ENCODE results near the gene IL18RAP.

Gene IL18RAP

DNA sequence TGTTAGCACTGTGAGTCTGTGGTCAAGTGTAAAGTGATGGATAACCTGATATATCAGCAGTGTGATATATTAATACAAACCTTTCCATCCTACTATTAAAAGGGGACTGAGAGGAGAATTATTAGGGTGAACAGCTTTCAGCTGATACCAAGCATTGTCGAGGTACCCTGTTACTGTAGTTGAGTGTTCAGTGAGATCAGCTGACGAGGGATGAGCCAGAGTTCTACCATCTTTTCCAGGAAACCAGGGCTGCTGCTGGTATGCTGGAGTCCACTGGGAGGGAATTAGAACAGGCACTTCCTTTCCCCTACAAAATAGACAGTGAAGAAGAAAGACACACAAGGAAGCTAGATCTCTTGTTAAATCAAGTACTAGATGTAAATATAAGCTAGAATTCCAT lies 408 bp downstream of the IL18RAP start:
- no peak for DNase-seq (ENCODE audit: low read depth)

DNA sequence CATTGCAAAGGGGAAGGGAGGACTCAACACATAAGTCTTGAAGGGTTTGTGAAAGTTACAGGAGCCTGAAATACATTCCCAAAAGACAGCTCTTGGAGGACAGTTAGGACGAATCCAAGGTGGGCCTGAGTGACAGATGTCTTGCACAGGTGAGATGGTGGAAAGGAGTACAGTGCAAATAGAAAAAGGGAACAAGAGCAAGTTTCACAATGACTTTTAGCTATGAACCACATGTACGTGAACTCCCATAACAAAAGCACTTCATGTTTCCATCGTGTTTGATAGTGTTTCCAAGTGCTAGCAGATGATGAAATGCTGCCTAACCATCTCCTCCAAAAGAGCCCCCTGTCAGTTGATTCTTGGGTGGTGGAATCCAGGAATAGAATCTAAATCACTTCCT lies 1.8 kb downstream of the IL18RAP start:
- no peak for DNase-seq (ENCODE audit: low read depth)

DNA sequence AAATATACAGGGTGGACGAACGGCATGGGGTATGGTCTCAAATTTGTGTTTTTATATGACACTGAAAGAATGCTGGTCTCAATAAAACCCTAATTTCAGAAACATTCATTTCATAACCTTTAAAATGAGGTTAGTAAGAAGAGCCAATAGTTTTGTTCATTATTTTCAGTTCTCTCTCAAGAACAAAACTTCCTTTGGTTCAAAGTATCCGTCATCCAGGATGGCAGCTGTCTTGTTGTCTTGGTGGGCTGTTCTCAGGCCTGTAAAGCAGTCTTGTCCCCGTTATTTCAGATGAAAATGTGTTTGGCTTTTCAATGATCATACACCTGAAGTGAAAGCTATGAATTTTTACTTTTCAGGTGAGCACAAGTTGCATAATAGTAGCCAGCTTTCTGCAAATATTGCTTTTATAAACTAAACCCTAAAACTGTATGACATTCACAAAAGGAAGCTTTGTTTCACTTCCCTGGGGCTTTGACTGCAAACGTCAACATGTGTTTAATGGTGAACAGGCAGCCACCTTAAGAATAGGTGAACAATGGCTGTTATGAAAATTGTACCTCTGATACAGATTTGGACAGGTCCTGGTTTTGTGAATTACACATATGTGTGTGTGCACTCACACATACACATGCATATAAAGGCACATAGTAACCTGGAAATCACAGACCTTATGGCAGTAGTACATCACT lies 2.6 kb downstream of the IL18RAP start:
- no peak for DNase-seq (ENCODE audit: low read depth)

DNA sequence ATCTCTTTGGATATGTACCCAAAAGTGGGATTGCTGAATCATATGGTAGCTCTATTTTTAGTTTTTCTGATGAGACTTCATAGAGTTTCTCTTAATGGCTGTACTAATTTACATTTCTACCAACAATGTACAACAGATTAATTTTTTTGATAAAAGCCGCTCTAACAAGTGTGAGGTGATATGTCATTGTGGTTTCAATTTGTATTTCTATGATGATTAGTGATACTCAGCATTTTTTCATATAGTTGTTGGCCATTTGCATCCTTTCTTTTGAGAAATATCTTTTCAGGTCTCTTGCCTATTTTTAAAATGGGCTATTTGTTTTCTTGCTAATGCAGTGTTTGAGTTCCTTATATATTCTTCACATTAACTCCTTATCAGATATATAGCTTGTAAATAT lies 4.3 kb downstream of the IL18RAP start:
- no peak for DNase-seq (ENCODE audit: low read depth)

DNA sequence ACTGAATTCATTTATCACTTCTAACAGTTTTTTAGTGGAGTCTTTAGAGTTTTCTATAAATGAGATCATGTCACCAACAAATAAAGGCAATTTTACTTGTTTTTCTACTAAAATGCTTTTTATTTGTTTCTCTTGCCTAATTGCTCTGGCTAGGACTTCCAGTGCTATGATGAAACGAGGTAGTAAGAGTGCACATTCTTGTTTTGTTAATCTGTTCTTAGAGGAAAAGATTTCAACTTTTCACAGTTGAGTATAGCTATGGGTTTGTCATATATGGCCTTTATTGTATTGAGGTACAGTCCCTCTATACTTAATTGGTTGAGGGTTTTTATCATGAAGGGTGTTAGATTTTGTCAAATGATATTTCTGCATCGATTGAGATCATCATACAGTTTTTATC lies 5.6 kb downstream of the IL18RAP start:
- DNase-seq (ENCODE audit: low read depth): no peak

DNA sequence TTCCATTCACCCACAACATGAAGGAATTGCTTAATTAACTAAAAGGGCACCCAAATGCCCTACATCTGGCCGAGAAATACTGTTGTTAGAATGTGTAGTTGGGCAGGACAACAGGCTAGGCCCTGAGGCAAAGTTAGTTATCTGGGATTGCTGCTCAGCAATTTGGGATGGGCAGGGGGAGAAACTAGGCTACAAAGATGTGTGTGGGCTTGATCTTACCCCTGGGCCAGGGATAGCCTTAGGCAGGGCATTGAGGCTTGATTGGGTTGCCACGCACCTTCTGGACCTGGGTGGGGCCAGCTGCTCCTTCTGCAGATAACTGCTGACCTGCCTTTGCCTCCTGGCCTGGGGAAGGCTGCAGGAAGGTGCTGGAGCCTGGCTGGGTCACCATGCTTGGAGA lies 9.4 kb downstream of the IL18RAP start:
- no peak for DNase-seq (ENCODE audit: low read depth)

DNA sequence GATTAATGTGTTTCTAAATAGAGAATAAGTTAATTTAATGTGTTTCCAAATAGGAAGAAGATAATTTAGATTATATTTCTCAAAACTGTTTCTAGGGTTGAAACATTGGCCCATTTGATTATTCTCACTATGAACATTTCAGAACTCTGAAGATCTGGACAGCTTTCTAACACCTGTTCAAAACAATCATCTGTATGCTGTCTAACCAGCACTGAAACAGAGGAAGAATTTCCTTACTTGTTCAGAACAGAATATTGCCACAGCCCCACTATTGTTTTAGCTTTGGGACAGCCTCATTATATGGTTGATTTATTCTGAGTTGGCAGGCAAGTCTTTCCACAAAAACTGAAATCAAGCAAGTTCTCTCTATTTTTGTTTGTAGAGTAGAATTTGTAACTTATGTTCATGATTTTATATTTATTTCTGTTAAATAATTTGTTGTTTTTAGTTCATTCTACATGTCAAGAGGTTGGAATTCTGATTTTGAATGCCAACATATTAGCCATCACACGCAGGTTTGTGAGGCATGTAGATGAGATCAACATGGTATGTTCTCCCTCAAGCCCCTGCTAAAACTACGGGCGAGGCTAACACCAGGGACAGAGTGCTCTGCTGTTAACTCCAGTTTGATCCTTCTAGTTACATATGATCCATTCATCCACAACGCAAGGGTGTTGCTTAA lies 11.2 kb downstream of the IL18RAP start:
- DNase-seq (ENCODE audit: low read depth): no peak

DNA sequence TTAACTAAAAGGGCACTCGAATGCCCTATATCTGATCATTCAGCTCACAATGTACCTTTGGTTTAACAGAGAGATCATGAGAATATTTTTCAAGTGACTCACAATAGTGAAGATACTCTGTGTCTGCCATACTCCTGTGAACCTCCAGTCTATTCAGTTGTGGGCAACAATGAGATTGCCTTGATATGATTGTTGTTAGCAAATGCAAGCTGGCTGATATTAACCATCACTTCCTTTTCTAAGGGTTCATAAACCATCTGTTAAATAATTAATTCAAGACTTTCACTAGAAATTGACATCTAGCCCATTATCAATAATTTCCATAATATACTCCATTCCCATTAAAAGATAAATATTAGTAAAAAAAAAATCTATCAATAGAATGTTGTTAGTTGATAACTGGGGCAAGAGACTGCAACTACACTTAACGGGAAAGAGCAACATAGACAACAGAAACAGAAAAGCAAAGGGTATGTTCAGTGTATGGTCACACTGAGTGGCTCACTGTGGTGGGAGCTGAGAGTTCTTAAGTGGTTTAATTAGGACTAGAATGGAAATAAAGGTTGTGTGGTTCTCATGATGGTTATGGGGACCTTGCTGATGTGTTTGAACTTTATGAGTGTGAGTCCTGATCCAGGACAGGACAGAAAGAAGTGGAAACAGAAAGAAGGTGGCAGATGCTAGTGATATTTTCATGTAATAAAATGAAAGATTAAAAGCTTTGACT lies 11.9 kb downstream of the IL18RAP start:
- no peak for DNase-seq (ENCODE audit: low read depth)

DNA sequence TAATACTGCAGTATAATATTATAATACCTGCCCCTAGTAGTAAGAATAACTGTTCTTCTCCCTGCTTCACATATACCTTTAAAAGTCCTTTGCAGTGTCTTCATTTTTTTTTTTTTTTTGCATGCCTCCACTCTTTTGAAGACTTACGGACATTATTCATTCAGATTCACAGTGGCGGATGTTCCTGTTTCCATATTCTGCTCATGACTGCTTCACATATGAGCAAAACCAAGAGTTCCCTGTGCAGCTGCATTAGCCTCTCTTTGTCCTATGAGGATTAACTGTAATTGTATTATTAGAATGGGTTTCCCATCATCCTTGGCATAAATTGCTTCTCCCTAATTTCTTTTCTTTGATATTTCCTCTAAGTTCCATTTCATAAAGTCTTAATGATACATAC lies 12.8 kb downstream of the IL18RAP start:
- no peak for DNase-seq (ENCODE audit: low read depth)

DNA sequence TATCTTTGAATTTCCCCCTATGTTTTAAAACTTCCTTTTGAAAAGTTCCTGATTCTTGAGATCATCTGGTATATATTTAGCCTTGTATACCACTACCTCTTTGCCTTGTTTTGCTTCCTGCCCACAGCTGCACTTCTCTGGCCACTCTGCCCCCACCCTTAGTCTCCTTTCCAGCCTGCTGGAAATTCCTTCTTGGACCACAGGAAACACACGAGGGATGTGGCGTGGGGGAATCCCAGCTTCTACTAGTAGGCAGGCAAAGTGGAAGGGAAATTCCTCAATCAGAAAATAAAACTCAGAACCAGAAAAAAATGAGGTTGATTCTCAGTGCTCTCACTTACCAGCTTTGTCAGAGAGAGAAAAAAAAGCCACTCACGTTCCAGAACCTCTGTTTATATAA lies 13.4 kb downstream of the IL18RAP start:
- no peak for DNase-seq (ENCODE audit: low read depth)

DNA sequence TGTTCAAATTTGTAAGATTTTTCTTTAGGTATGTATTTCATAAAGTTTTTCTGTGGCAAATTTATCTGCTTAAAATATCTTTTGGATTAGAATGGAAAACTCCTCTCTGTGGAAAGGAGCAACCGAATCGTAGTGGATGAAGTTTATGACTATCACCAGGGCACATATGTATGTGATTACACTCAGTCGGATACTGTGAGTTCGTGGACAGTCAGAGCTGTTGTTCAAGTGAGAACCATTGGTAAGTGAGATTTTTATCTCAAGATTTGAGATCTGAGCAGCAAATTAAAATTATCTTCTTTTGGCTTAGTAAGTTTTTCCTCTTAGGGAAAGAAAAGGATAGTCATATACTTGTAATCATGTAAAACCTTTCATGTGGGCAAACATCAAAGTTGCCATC lies 14.2 kb downstream of the IL18RAP start:
- DNase-seq (ENCODE audit: low read depth): no peak

DNA sequence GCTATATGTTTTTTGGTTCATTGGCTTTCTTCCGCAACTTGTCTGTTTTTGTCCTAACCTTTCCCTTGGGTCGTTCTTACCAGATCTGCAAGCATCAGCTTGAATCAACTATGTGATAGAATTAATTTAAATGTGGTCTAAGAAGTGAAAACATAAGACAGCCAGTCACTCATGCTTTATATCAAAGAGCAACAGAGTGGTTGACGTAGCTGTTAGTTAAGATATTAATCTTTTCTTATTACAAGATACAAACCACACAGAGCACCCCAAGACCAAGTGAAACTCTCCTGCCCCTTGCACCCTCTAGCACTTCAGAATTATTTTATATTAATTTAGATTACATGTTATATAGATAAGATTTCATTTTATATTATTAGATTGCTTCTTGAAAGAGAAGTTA lies 15.2 kb downstream of the IL18RAP start:
- no peak for DNase-seq (ENCODE audit: low read depth)

DNA sequence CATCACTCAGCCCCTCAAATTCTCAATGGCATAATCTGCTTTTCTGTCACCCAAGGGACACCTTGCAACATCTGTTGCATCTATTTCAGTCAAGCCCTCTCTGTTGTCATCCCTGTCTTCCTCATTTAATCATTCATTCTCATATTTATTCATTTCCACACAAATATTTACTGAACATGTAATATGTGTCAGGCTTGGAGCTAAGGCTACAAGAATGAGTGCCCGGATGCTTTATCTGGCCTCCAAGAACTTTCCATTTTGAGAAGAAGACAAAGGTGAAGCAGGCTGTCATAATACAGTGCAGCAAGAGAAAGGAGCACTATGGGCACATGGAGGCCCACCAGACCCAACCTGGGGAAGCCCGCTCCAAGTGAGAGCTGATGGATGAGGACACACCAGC lies 15.6 kb downstream of the IL18RAP start:
- no peak for DNase-seq (ENCODE audit: low read depth)

DNA sequence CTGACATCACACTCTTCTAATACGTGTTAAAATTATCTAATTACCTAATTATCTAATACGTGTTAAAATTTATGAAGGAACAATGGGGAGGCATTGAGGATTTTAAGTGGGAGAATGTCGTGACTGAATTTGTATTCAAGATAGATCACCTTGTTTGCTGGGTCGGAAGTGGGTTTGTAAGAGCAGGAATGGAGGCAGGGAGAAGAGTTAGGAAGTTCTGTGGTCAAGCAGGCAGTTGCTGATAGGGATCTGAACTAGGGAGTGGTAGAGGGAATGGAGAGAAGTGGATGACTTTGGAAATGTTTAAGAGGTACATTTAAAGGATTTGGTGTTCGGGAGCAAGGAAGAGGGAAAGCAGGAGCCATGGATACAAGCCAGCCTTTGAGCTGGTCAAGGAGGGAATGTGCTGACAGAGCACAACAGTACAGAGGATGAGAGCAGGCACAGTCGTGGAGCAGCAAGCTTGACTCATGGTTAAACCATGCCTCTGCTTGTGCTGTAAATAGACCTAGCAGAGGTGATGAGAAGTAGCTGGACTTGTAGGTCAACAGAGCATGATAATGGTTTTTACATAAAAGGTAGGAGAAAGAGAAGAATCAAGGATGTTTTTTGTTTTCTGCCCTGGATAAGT lies 16.2 kb downstream of the IL18RAP start:
- no peak for DNase-seq (ENCODE audit: low read depth)

DNA sequence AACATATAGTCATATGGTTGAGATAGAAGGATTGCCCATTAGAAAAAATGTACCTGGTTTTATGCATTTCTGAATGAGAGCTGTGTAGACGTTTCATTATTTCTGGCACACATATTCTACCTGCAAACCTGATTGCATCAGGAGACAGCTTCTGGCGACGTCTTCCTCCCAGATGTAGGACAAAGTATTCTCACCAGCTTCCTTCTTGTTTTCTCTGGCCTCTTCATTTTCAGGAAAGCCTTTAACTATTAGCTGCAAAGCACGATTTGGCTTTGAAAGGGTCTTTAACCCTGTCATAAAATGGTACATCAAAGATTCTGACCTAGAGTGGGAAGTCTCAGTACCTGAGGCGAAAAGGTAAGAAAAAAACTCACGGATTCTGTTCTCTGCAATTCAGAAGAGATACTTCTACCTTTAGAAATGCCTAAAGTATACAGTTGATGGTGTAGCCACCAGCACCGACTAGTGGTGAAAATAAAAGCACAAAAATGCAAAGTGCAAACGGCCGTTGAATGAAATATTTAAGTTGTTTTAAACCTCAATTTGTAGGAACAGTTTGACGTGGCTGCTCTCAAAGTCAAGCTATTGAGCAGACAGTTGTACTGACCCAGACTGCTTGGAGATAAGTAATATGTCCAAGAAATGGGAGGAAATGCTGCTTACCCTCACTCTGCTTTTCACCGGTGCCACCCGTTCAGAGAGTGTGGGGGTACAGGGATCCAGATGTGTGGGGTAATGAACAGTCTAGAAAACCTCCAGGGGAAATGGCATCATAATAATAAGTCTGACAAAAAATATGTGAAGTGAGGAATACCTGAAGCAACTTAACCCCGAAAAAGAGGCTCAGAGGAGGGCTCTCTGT lies 20.2 kb downstream of the IL18RAP start:
- peak; percentile 23 for DNase-seq (ENCODE audit: low read depth)

DNA sequence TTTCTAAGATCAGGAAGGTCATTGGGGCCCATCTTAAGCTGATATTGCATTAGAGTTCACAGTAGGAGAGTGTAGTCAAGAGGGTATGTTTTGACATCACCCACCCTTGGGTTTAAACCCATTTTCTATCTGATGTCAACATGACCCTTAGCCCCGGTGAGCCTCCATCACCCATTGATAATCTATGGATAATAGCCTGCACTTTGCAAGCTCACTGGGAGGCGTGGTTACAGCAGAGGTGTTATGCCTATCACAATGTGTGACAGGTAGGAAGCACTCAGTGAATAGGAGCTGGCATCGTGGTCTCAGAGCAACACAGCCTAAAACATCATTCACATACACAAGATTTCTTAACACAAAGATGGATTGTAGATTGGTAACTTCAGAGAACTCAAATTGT lies 21.3 kb downstream of the IL18RAP start:
- no peak for DNase-seq (ENCODE audit: low read depth)

DNA sequence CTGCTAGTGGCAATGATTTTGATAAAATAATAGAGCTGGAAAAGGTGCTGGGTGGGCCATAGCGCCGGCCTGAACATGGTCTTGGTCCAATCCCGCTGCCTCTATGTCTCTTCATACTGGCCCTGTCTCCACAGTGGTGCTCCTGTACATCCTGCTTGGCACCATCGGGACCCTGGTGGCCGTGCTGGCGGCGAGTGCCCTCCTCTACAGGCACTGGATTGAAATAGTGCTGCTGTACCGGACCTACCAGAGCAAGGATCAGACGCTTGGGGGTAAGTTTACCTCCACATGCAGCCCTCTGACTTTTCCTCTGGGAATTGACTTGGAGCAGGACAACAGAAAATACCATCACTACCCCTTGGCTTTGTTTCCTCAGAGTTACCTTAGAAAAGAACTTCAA lies 24.0 kb downstream of the IL18RAP start:
- DNase-seq (ENCODE audit: low read depth): no peak

DNA sequence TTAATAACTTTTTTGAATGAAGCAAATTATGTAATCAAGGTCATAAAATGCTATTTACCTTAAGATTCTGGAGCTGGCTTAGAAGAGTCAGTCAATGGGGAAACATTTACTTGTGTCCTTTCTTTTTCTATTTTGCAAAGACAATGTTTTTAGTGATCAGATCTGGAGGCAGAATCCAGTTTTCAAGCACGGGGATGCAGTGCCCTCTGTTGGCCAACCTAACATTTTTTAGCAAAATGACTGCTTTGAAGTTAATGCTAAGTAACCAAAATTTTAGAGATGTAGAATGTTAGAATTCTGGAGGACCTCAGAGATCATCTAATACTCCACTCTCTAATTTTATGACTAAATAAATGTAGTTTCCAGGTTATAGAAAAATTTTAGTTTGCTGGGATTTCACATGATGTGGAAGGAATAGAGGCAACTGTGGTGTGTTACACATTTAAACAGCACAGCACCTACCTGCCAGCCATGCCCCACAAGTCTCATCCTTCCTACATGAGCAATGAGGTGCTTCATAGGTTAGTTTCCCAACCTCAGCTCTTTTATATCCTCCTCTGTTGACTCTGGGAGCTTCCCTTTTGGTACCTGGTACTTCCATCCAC lies 26.5 kb downstream of the IL18RAP start:
- peak; percentile 41 for DNase-seq (ENCODE audit: low read depth)

DNA sequence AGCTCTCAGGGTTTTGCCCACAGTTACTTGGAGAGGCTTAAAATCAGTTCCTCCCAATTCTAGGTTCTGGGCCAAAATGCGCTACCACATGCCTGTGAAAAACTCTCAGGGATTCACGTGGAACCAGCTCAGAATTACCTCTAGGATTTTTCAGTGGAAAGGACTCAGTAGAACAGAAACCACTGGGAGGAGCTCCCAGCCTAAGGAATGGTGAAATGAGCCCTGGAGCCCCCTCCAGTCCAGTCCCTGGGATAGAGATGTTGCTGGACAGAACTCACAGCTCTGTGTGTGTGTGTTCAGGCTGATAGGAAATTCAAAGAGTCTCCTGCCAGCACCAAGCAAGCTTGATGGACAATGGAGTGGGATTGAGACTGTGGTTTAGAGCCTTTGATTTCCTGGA lies 29.0 kb downstream of the IL18RAP start:
- DNase-seq (ENCODE audit: low read depth): no peak

DNA sequence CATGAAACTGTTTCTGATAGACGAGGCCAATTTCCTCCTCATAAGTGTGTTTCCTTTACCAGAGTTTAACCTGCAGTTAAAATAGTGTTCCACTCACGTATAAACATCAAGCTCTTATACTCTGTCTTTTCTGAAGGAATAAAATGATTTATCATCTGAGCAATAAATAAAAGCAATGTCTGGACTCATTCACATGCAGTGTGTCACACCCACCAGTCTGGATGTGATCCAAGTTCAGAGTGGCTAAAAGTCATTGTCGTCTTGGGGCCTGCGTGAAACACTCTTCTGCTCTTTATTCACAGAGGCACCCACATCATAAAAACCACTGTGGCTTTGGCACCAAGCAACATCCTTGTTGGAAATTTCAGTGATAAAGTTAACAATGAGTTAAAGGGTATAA lies 30.5 kb downstream of the IL18RAP start:
- DNase-seq (ENCODE audit: low read depth): no peak

DNA sequence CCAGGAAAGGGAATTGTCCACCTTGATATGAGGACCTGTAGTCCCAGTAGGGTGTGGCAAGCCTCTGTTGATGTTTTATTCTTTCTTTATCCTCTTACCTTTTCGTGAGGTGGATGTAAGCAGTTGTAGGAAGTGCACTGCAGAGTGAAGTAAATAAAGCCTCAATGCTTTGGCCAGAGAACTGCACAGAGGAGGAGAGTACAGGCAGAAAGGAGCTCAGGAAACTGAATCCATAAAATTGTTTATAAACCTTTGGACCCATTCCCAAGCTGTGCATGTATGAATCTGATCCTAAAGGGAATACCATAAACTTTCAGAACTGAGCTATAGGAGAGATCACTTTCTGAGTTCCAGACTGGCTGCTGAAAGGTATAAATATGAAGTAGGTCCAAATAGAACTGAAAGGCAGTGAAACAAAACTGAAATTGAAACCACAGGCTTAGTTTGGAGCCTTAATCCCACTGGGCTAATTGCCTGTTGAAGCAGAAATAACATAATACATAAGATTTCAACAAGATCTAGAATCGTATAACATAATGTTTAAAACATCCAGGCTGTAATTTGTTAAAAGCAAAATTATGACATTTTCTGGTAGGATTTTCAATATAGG lies 32.2 kb downstream of the IL18RAP start:
- DNase-seq (ENCODE audit: low read depth): no peak

All from activated gamma-delta T cell treated with anti-CD3 and anti-CD28 coated beads, Interleukin-2, amount 50 U/mL, for 16 hours (primary cell).